Measurements from ENCODE around the gene MLLT11. TPM values are rescaled to one million over a fixed set of nuclear protein-coding genes. Genes with fewer than 3 reads are reported as not detected.

MLLT11 gene
- total RNA-seq, 1 experiment from 2014 or later = 16.4 TPM

GRCh38 chr1:151047925-151048644 is 12.1 kb upstream of the MLLT11 start (continued):
- TF ChIP-seq, protein P1, sequence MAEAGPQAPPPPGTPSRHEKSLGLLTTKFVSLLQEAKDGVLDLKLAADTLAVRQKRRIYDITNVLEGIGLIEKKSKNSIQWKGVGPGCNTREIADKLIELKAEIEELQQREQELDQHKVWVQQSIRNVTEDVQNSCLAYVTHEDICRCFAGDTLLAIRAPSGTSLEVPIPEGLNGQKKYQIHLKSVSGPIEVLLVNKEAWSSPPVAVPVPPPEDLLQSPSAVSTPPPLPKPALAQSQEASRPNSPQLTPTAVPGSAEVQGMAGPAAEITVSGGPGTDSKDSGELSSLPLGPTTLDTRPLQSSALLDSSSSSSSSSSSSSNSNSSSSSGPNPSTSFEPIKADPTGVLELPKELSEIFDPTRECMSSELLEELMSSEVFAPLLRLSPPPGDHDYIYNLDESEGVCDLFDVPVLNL (CRISPR knock-in tag; IDR thresholded peaks at IDR 0.05; ENCODE audit: borderline replicate concordance, low read depth) = 0 out of 2 replicates have a peak, but pooled peaks have one; percentile 32
- TF ChIP-seq NFE2L1 (CRISPR knock-in tag; IDR thresholded peaks at IDR 0.05) (no peak), ZNF138 (CRISPR knock-in tag; conservative IDR thresholded peaks at IDR 0.05) (no peak), ELF4 (CRISPR knock-in tag; IDR thresholded peaks at IDR 0.05; ENCODE audit: low read depth) (no peak), ATF3 (CRISPR knock-in tag; conservative IDR thresholded peaks at IDR 0.05) (no peak), AFF4 (CRISPR knock-in tag; IDR thresholded peaks at IDR 0.05; ENCODE audit: borderline replicate concordance) (no peak), NFATC4 (CRISPR knock-in tag; IDR thresholded peaks at IDR 0.05) (no peak), MAX (CRISPR knock-in tag; IDR thresholded peaks at IDR 0.05) (peak; percentile 89), PREB (CRISPR knock-in tag; IDR thresholded peaks at IDR 0.05; ENCODE audit: borderline replicate concordance) (no peak), IRF1 (CRISPR knock-in tag; IDR thresholded peaks at IDR 0.05) (no peak), CREM (CRISPR knock-in tag; IDR thresholded peaks at IDR 0.05) (no peak), ATF1 (CRISPR knock-in tag; IDR thresholded peaks at IDR 0.05) (no peak), ZNF671 (CRISPR knock-in tag; IDR thresholded peaks at IDR 0.05) (no peak), ZNF219 (CRISPR knock-in tag; IDR thresholded peaks at IDR 0.05; ENCODE audit: borderline replicate concordance) (no peak), ZNF121 (CRISPR knock-in tag; IDR thresholded peaks at IDR 0.05) (no peak), ETV6 (CRISPR knock-in tag; IDR thresholded peaks at IDR 0.05) (no peak), ATF2 (CRISPR knock-in tag; IDR thresholded peaks at IDR 0.05; ENCODE audit: borderline replicate concordance, low read depth) (no peak), TP53 (CRISPR knock-in tag; IDR thresholded peaks at IDR 0.05) (no peak), FOXP1 (CRISPR knock-in tag; IDR thresholded peaks at IDR 0.05; ENCODE audit: borderline replicate concordance) (no peak), GTF2I (CRISPR knock-in tag; conservative IDR thresholded peaks at IDR 0.05) (no peak), MYBL2 (CRISPR knock-in tag; IDR thresholded peaks at IDR 0.05) (peak; percentile 82; the same call in 1 of the 2 replicates), ZNF317 (CRISPR knock-in tag; IDR thresholded peaks at IDR 0.05; ENCODE audit: borderline replicate concordance, low read depth) (0 out of 2 replicates have a peak, but pooled peaks have one; percentile 11), ZSCAN18 (CRISPR knock-in tag; IDR thresholded peaks at IDR 0.05) (no peak), NR3C1 (CRISPR knock-in tag; conservative IDR thresholded peaks at IDR 0.05; ENCODE audit: low read depth) (no peak)
- TF ChIP-seq, protein P2, sequence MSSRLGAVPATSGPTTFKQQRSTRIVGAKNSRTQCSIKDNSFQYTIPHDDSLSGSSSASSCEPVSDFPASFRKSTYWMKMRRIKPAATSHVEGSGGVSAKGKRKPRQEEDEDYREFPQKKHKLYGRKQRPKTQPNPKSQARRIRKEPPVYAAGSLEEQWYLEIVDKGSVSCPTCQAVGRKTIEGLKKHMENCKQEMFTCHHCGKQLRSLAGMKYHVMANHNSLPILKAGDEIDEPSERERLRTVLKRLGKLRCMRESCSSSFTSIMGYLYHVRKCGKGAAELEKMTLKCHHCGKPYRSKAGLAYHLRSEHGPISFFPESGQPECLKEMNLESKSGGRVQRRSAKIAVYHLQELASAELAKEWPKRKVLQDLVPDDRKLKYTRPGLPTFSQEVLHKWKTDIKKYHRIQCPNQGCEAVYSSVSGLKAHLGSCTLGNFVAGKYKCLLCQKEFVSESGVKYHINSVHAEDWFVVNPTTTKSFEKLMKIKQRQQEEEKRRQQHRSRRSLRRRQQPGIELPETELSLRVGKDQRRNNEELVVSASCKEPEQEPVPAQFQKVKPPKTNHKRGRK (CRISPR knock-in tag; IDR thresholded peaks at IDR 0.05; ENCODE audit: borderline replicate concordance) = no peak
- TF ChIP-seq, protein P3, sequence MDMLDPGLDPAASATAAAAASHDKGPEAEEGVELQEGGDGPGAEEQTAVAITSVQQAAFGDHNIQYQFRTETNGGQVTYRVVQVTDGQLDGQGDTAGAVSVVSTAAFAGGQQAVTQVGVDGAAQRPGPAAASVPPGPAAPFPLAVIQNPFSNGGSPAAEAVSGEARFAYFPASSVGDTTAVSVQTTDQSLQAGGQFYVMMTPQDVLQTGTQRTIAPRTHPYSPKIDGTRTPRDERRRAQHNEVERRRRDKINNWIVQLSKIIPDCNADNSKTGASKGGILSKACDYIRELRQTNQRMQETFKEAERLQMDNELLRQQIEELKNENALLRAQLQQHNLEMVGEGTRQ (CRISPR knock-in tag; IDR thresholded peaks at IDR 0.05) = no peak

All from WTC11 (cell line).